Stimulated activated CD4-positive, alpha-beta T cell treated with anti-CD3 and anti-CD28 coated beads, Interleukin-1b, Interleukin-23, amount 100 ng/mL, for 48 hours (primary cell): Measurements from ENCODE around the gene FBLL1.
"Not testable (repeated sequence)": the region's sequence is repeated elsewhere in the genome, so short reads cannot be mapped to it uniquely, and the experiment has no call there.

Source experiments
- DNase-seq: peaks from one replicate; pipeline ENCODE4 v3.0.0-alpha.2; 2020

The FBLL1 gene

DNA sequence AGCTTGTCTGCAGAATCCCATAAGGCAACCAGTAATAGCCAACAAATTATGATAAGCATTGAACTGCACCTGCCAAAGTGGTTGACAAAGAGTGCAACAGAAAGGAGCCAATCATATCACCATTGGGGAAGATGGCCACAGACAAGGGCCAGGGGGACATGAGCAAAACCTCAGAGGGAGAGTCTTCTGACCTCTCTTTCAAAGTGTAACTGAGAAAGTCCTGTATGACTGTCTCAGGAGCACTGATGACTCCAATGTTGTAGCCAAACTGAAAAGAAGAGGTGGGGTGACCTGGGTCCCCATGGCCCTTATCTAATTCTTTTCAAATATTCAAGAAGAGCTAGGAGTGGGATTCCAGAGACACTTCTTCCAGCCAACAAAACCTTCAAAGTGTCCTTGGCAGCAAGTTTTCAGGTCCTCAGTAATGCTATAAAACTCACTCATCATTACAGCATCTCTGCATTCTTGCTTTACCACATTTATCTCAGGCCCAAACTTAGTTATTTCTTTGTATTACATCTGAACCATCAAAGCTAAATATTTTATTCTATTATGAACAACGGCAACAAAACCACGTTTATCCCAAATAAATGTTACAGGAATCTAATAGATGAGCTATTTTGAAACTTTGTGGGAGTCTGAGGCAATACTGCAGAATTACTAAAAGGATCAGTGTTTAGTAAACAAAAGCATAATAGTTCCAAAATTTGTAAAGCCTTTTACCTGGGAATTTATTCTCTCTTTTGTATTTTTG, 24.4 kb downstream of the FBLL1 start:
- no peak for DNase-seq

DNA sequence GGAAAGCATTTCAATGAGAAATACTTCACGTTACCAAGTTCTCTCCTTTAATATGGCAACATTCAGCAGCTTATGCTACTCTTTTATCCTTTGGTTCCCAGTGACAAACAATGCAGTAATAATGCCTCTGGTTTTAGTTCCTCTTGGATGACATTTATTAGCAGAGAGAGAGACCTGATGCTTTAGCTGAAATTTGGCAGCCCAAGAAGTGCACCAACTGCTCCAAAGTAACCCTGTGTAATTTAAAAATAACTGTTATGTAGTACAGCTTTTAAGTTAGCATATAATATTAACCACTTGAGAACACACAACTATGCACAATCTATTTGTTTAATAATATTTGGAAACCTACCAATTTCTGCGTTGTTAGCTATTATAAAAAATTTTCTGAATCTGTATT, 28.3 kb downstream of the FBLL1 start:
- no peak for DNase-seq

DNA sequence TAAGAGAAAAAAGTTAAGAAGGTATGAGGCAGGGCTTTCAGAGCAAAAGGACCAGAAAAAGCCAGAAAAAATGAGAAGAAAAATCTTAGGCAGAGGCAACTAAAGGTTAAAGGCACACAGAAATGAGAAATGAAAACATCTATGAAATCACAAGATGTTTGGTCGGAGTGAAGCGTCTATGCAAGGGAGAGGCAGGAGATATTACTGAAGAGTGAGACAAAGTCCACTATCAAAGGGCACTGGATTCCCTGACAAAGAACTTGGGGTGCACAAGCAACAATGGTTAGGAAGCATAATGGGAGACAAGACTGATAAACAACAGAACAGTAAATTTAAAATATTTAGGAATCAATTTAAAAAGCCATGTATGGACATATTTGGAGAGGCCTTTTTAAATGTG, 33.2 kb downstream of the FBLL1 start:
- no peak for DNase-seq

DNA sequence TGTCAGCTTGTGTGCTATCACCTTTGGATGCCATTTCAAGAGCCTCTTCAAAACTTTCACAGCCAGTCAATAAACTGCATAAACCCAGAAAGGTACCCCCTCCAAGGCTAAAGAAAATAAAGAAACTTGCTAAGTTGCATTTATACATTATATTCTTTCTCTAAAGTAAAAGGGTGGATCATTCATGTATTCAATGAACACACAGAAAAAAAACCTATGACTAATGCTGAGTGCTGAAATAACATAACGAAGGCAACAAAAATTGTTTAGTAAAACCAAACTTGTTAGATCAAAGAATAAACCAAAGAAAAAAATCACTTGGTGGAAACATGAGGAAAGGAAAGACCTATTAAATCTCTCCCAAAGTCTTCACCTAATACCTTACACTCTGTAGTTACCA, 34.9 kb downstream of the FBLL1 start:
- no peak for DNase-seq

DNA sequence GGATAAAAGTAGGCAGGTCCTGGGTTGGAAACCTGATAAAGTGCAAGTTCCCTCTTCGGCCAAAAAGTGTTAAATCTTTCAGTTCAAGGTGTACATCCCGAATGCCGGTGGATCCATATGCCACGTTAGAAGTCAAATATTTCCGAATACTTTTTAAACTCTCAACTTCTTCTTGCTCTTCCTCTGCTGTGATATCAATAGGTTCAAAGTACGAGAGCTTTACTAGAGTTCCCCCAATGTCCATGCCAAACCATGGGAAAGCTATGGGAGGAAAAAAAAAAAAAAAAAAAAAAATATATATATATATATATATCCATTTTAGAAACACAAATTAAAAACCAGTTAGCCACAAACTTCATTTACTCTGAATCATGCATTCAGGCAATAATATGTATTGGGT, 39.6 kb downstream of the FBLL1 start:
- DNase-seq: no peak

DNA sequence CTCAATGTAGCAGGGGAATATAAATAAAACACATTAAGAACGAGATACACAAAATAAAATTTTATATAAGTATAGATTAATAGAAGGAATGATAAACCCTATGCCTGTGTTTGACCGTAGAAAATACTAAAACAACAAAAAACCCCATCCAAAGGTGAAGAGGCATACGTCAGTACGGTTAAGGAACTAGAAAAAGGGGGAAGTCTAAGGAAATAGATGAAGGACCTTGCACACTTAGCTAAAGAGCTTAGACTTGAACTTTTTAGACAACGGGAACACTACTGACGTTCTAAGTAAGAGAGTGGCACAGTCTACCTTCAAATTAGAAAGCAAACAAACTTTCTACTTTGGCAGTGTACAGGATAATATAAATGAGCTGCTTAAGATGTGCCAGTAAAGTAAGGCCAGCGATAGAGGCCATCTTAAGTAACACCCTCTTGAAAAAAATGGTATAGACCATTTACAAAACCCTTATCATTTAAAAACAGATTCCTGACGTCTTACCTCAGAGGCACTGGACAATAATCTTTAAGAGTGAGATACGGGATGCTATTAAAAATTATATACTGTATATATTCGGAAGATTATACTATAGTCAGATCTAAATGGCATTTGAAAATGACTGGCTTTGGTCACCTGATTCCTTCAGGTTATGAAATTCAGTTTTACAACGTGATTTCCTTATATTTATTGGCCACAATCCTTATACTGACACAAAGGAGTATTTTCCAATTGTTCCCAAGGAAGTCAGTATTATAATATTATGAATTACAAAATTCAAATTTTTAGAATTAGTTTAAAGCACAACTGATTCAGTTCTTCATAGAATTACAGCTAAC, 41.6 kb downstream of the FBLL1 start:
- DNase-seq: no peak

DNA sequence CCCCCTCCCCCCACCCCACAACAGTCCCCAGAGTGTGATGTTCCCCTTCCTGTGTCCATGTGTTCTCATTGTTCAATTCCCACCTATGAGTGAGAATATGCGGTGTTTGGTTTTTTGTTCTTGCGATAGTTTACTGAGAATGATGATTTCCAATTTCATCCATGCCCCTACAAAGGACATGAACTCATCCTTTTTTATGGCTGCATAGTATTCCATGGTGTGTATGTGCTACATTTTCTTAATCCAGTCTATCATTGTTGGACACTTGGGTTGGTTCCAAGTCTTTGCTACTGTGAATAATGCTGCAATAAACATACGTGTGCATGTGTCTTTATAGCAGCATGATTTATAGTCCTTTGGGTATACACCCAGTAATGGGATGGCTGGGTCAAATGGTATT, 44.6 kb downstream of the FBLL1 start:
- not testable (repeated sequence) for DNase-seq

DNA sequence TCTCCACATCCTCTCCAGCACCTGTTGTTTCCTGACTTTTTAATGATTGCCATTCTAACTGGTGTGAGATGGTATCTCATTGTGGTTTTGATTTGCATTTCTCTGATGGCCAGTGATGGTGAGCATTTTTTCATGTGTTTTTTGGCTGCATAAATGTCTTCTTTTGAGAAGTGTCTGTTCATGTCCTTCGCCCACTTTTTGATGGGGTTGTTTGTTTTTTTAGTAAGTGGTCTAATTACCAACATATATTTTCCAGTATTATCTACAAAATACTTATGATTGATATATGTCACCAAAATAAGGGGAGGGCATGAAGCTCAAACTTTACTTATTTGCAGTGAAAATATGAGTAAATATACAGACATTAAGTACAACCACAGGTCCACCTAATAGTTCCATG, 45.1 kb downstream of the FBLL1 start:
- DNase-seq: not testable (repeated sequence)

DNA sequence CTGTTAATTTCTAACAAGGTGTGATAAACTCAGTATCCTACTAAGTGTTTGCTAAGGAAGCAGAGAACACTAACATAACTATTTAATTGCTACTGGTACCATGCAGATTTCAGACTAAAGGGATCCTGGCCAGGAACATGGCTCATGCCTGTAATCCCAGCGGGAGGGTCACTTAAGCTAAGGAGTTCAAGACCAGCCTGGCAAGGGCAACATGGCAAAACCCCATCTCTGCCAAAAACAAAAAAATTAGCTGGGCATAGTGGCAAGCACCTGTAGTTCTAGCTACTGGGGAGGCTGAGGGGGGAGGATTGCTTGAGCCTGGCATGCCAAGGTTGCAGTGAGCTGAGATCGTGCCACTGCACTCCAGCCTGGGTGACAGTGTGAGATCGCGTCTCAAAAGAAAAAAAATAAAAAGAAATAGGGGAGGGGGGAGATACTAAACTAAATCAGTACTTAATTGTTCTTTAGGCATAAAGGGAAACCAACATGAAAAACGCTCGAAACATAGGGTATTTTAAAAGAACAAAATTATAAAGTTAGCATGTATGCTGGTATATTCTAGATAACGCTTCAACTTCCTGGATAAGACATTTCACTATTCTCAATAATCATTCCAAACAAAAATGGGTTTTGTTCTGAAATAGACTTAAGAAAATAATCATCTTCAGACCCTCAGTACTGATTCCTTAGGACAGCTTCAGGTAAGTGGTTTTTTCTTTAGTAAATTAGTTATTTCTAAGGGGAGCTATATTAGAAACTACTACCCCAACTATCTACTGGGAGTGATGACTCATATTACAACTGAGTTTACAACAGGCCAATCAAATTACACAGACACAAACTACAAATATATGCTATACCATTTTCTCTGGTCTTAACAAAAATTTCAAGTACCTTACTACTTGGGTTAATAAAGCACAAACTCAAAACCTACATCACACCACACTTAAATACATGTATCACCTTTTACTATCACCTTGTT, 46.6 kb downstream of the FBLL1 start:
- no peak for DNase-seq

DNA sequence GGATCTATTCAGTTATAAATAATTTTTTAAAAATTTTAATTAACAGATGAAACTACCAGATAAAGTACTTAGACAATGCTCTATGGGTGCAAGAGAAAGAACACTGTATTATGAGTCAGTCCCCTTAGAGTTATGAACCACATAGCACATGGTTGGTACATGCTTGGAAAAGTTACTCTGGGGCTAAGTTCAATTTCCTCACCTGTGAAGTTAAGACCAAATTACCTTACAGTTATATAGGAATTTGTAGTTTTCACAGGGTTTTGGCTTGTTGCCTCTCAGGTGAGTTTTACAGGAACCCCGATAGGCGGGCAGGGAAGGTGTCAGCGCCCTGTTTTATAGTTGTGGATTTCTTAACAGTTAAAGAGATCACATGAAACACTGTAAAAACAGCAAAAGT, 48.9 kb downstream of the FBLL1 start:
- DNase-seq: no peak

DNA sequence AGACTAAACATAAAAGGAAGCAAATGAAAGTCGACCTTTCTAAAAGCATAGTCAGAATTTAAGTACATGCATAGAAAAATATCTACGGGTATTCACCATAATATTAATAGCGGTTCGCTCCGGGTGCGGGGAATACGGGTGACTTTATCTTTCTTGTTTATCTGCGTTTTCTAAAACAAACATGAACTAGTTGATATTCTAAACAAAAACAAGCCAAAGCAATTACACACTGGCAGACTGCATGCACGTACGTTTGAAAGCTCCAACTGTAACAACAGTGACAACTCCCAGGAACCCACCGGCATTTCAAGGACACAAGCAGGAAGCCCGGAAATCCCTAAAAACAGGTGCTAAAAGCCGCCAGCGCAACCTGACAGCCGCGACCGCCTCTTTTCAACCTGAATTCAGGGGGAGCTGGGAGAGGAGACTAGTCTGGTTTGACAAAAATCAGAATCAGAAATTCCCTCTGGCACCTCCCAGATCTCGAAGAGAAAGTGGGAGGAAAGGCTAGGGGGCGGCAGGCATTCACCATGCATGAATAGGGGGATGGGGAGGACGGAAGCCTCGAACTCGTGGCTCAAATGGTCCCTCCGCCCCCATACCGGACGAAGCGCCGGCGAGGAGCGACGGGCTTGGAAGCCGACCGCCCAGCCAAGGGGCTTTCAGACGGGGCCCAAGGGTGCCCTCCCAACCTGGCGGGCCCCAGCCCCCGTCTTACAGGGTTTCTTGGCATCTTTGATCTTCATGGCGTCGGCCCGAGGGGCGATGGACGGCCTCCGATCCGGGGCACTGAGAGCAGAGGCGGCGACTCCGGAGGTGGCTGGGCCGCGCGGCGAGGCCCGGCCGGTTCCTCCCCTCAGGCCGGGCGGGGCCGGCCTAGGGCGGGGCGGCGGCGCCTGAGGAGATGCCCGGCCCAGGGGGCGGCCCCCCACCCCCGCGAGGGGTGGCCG, 49.7 kb downstream of the FBLL1 start, which contains the start of gene PANK3:
PANK3 (minus strand) TSS at position 831 of the 950 bp plus-strand sequence; CDS start at position 746, 85 bp downstream.
- no peak for DNase-seq

DNA sequence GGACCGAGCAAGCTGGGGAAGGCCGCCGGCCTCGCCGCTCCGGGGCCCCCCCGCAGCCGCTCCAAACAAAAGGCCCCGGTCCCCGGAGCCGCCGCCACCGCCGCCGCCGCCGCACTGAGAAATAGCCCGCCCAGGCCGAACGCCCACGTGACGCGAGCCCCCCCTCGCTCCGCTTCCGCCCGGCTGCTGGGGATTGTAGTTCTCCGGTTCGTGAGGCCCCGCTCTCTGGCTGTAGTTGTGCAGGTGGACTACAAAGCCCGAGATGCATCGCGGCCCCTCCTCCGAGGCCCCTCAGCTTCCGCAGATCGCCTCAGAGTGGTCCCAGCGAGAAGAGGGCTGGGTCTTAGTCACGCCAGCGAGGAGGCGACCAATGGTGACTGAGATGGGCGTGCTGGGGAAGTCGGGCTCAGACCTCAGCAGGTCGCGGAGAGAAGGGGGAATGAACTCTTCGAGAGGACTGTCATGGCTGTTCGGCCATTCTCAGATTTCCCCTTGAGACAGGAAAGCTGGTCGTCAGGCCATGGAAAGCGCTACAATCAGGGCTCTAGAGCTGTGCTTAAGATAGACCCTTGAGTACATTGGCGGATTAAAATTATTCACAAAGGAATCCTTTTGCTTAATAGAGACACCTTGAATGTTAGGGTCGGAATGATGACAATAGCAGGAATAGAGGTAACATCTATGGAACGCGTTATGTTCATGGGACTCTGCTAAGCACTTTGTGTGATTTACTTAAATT, 50.6 kb downstream of the FBLL1 start:
- DNase-seq: peak; percentile 98

DNA sequence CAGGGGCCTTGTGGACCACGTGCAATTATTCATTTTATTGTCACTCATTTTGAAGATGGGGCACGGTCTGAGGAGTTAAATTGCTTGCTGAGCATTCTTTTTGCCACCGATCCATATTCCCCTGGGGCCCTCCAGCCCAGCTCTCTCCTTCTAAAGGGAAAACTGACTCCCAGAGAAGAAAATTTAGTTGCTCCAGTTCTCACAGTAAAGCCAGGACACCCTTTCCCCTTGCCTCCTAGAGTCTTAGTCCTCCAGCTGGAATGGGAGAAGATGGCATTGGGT, 51.1 kb downstream of the FBLL1 start:
- DNase-seq: no peak
